Measurements from ENCODE around the gene RAB3GAP2. TPM values are rescaled to one million over a fixed set of nuclear protein-coding genes. Genes with fewer than 3 reads are reported as not detected.
A peak's percentile ranks its signal among the peaks of the same experiment; 100 is the strongest.

Gene RAB3GAP2
- total and polyA plus RNA-seq, 2 donors from 2014 or later = 7.6 to 38.1 TPM

DNA sequence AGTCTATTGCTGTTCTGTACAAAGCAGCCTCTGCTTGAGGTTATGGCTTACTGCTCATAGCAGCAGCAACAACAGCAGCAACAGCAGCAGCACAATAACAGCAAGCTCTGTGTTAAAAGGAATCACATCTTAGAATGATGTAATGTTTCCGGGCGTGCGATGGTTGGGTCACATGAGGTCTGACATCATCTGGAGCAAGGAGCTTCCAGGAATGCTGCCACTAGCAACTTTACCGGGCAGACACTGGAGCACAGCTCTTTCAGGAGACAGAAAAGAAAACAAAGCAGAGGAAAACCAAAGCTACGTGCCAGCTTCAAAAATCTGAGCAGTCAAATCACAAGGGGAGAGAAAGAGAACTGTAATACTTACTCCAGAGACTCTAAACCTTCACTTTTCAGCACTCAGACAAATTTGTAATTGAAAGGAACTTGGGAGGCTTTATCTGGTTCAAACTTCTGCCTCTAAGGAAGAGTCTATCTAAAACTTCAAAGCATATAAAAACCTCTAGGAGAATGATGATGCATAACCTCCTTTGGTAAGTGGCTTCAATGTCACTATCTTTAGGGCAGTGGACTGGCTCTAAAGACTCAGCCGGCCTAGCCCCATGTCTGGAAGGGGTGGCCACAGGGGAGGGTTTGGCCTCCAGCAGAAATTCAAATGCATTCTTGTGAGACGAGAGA, 28.3 kb upstream of the RAB3GAP2 start:
- Histone ChIP-seq H3K4me3 (ENCODE audit: low read length in 3 of 3) (no peak overlapping the region), H3K27ac (ENCODE audit: low read depth in 2 of 2, low read length in 2 of 2) (peak overlapping the region; percentile 16 to 20), H3K9me3 (ENCODE audit: control insufficient read depth in 2 of 3, insufficient read depth in 1 of 3, low read length in 3 of 3) (no peaks in the 10 kb centered on the region), H3K9ac (ENCODE audit: low read length in 3 of 3) (no peak overlapping the region), H3K36me3 (ENCODE audit: control insufficient read depth in 2 of 3, insufficient read depth in 3 of 3, low read length in 3 of 3) (no peaks in the 10 kb centered on the region), H3K4me1 (ENCODE audit: control insufficient read depth in 2 of 3, insufficient read depth in 2 of 3, low read depth in 1 of 3, low read length in 3 of 3) (peaks cover 0 to 3% (median 0%) of the 10 kb centered on the region in 3 donors), H3K27me3 (ENCODE audit: control insufficient read depth, insufficient read depth, low read length) (no peaks in the 10 kb centered on the region)
- intact Hi-C loops (cut with DNase I) = no loop called here
- FAIRE-seq (no peak), DNase-seq (peak in 4 of 5 donors; percentile 76 to 92 (median 84))
- TF ChIP-seq, protein P1, sequence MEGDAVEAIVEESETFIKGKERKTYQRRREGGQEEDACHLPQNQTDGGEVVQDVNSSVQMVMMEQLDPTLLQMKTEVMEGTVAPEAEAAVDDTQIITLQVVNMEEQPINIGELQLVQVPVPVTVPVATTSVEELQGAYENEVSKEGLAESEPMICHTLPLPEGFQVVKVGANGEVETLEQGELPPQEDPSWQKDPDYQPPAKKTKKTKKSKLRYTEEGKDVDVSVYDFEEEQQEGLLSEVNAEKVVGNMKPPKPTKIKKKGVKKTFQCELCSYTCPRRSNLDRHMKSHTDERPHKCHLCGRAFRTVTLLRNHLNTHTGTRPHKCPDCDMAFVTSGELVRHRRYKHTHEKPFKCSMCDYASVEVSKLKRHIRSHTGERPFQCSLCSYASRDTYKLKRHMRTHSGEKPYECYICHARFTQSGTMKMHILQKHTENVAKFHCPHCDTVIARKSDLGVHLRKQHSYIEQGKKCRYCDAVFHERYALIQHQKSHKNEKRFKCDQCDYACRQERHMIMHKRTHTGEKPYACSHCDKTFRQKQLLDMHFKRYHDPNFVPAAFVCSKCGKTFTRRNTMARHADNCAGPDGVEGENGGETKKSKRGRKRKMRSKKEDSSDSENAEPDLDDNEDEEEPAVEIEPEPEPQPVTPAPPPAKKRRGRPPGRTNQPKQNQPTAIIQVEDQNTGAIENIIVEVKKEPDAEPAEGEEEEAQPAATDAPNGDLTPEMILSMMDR (IDR thresholded peaks at IDR 0.05; ENCODE audit: borderline replicate concordance, extremely low read depth, insufficient read depth) = no peak

DNA sequence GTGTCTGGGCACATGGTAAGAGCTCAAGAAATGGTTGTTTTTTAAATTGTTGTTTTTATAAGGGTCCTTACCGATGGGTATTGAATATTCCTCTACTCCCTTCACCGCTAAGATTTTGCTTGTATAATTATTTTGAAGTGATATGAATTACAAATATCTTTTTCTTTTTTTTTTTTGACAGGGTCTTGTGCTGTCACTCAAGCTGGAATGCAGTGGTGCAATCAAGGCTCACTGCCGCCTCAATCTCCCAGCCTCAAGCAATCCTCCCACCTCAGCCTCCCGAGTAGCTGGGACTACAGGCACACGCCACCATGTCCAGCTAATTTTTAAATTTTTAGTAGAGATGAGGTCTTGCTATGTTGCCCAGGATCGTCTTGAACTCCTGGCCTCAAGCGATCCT, 27.1 kb upstream of the RAB3GAP2 start:
- H3K9ac ChIP-seq (ENCODE audit: low read length in 3 of 3) = no peak overlapping the region
- no peaks in the 10 kb centered on the region for H3K27me3 ChIP-seq (ENCODE audit: control insufficient read depth, insufficient read depth, low read length)
- DNase-seq = no peak
- TF ChIP-seq, protein P1 (IDR thresholded peaks at IDR 0.05; ENCODE audit: borderline replicate concordance, extremely low read depth, insufficient read depth) = no peak
- no peak overlapping the region for H3K4me3 ChIP-seq (ENCODE audit: low read length in 3 of 3)
- H3K4me1 ChIP-seq (ENCODE audit: control insufficient read depth in 2 of 3, insufficient read depth in 2 of 3, low read depth in 1 of 3, low read length in 3 of 3) = peaks cover 0 to 3% (median 0%) of the 10 kb centered on the region in 3 donors
- H3K9me3 ChIP-seq (ENCODE audit: control insufficient read depth in 2 of 3, insufficient read depth in 1 of 3, low read length in 3 of 3) = no peaks in the 10 kb centered on the region
- intact Hi-C loops (cut with DNase I) = no loop called here
- H3K27ac ChIP-seq (ENCODE audit: low read depth in 2 of 2, low read length in 2 of 2) = no peak overlapping the region
- no peak for FAIRE-seq
- no peaks in the 10 kb centered on the region for H3K36me3 ChIP-seq (ENCODE audit: control insufficient read depth in 2 of 3, insufficient read depth in 3 of 3, low read length in 3 of 3)

DNA sequence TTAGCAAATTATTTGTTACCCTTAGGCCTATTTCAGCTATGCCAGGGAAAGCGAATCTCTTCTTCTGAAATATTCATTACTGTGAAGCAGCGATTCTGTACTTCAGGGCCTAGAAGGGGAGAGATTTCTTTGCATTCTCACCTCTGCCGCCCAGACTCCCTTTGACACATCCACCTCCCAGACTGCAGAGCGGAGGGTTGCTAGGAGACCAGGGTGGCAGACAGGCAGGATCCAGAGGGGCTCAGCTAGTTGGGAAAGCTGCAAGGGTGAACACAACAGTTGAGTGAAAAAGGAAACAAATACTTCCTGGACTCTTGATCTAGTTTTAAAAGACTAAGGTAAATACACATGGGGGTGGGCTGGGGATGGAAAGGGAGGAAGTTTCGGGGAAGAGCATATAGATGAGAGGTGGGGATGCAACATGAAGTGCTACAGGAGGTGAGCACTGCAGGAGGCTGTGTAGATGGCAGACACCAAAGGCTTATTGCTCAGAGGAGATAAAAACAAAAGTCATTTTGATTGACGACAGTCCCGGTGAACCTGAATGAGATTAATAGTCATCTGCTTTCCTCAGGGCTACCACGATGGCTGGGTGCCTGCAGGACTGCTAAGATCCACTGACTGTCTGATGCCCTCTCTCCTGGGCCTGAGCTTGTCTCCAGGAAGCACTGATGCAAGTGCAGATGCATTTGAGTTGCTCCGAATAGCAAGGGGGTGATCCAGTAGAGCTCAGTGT, 26.4 kb upstream of the RAB3GAP2 start:
- no peaks in the 10 kb centered on the region for H3K9me3 ChIP-seq (ENCODE audit: control insufficient read depth in 2 of 3, insufficient read depth in 1 of 3, low read length in 3 of 3)
- no peak for FAIRE-seq
- H3K27me3 ChIP-seq (ENCODE audit: control insufficient read depth, insufficient read depth, low read length) = no peaks in the 10 kb centered on the region
- H3K4me3 ChIP-seq (ENCODE audit: low read length in 3 of 3) = no peak overlapping the region
- intact Hi-C loops (cut with DNase I) = no loop called here
- TF ChIP-seq, protein P1 (IDR thresholded peaks at IDR 0.05; ENCODE audit: borderline replicate concordance, extremely low read depth, insufficient read depth) = no peak
- H3K9ac ChIP-seq (ENCODE audit: low read length in 3 of 3) = no peak overlapping the region
- peak in 3 of 5 donors; percentile 30 to 43 (median 35) for DNase-seq
- H3K4me1 ChIP-seq (ENCODE audit: control insufficient read depth in 2 of 3, insufficient read depth in 2 of 3, low read depth in 1 of 3, low read length in 3 of 3) = peaks cover 0 to 3% (median 0%) of the 10 kb centered on the region in 3 donors
- no peak overlapping the region for H3K27ac ChIP-seq (ENCODE audit: low read depth in 2 of 2, low read length in 2 of 2)
- no peaks in the 10 kb centered on the region for H3K36me3 ChIP-seq (ENCODE audit: control insufficient read depth in 2 of 3, insufficient read depth in 3 of 3, low read length in 3 of 3)

Measured in kidney (tissue), 14 donors.